Panc1 (cell line): Measurements from ENCODE around the gene JPH4.

Experiments used
- CTCF ChIP-seq: fragments of 450-650 bp; IDR thresholded peaks from 2 replicates; pipeline ENCODE4 v1.5.1; 2017; ENCODE audit warnings: mild to moderate bottlenecking
- POLR2AphosphoS5 ChIP-seq: IDR thresholded peaks from 2 replicates; pipeline ENCODE4 v1.6.1; 2012; ENCODE audit warnings: mild to moderate bottlenecking, low read depth, low read length, moderate library complexity
- REST ChIP-seq, 2 experiments: IDR thresholded peaks; 2 replicates each; pipeline ENCODE4 v1.6.1; 2011 to 2012; ENCODE audit warnings: low read depth in 2 of 2, control low read depth in 1 of 2, low read length in 1 of 2, mild to moderate bottlenecking in 1 of 2, moderate library complexity in 1 of 2; ENCODE audit not compliant: insufficient read depth in 1 of 2
- SIN3A ChIP-seq: IDR thresholded peaks from 2 replicates; pipeline ENCODE4 v1.6.1; 2012; ENCODE audit warnings: low read depth, mild to moderate bottlenecking, low read length, moderate library complexity, borderline replicate concordance; ENCODE audit not compliant: insufficient read depth
- TCF7L2 ChIP-seq: IDR thresholded peaks from 2 replicates; pipeline ENCODE4 v1.6.1; 2011; ENCODE audit warnings: mild to moderate bottlenecking, low read depth, low read length, inconsistent platforms

- TF ChIP-seq CTCF (no peak), SIN3A (no peak), REST (IDR thresholded peaks at IDR 0.05; ENCODE audit: insufficient read depth in 1 of 2, low read depth in 2 of 2, low read length in 1 of 2) (no peak), TCF7L2 (no peak), POLR2AphosphoS5 (no peak)
Measured at GRCh38 chr14:23570806-23571483, 7.6 kb downstream of the JPH4 start.
